ENCODE measurements around the gene MRPL43.

The MRPL43 gene

DNA sequence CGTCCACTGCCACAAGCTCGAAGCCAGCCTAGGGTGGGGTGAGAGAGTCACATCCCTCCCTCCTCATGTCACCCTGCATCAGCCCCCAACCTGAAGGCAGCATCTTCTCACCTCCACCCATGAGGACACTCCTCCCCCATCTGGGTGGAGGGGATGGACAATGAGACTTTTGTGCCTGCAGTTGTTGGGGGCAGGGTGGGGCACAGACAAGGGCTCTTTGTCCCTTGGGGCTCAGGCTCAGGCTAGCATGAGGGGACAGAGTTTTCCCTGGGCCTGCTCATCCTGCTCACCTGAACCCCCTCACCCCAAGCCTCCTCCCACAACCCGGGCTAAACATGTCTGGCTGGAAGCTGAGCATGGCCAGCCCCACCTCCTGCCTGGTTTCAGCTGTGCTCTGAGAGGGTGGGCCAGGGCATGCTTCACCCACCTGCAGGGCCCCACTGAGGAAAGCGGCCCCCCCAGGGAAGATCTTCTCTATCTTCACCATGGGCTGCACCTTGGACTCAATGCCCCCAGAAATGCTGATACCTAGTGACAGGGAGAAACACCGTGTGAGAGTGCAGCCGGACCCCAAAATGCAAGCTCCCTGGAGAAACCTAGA lies 21.6 kb upstream of the MRPL43 start:
- no peaks in the 10 kb centered on the region for H4K20me1 ChIP-seq (ENCODE audit: low read depth, low read length)
- no peaks in the 10 kb centered on the region for H3K9me2 ChIP-seq (replicated peaks; ENCODE audit: insufficient read depth, low read length)
- no peak overlapping the region for H3K27ac ChIP-seq (ENCODE audit: low read depth, low read length)
- no peak overlapping the region for H3K4me3 ChIP-seq (ENCODE audit: insufficient read depth, low read length, poor library complexity, severe bottlenecking)
- no peak overlapping the region for H3K4me2 ChIP-seq (ENCODE audit: low read depth, low read length, poor library complexity, severe bottlenecking)
- H3K36me3 ChIP-seq (ENCODE audit: low read length), result no peaks in the 10 kb centered on the region
- TF ChIP-seq EZH2phosphoT487 (conservative IDR thresholded peaks at IDR 0.05; ENCODE audit: low read length) (no peak), CTCF (IDR thresholded peaks at IDR 0.05; ENCODE audit: insufficient read depth, low read length, poor library complexity, severe bottlenecking) (no peak)
- H2AFZ ChIP-seq (ENCODE audit: low read depth, low read length, severe bottlenecking), result no peak overlapping the region
- H3K79me2 ChIP-seq (ENCODE audit: insufficient read depth, low read length), result no peaks in the 10 kb centered on the region
- no peaks in the 10 kb centered on the region for H3K27me3 ChIP-seq (ENCODE audit: low read length)
- no peaks in the 10 kb centered on the region for H3K9me3 ChIP-seq (ENCODE audit: insufficient read depth, low read length)
- H3K9ac ChIP-seq (ENCODE audit: low read length), result no peak overlapping the region
- H3F3A ChIP-seq (ENCODE audit: insufficient read depth), result no peaks in the 10 kb centered on the region

GRCh38 chr10:101007915-101008822 lies 20.9 kb upstream of the MRPL43 start:
- H3K4me2 ChIP-seq (ENCODE audit: low read depth, low read length, poor library complexity, severe bottlenecking), result no peak overlapping the region
- no peak overlapping the region for H3K9ac ChIP-seq (ENCODE audit: low read length)
- H3K36me3 ChIP-seq (ENCODE audit: low read length), result no peaks in the 10 kb centered on the region
- H3K9me2 ChIP-seq (replicated peaks; ENCODE audit: insufficient read depth, low read length), result no peaks in the 10 kb centered on the region
- H4K20me1 ChIP-seq (ENCODE audit: low read depth, low read length), result no peaks in the 10 kb centered on the region
- H3K27ac ChIP-seq (ENCODE audit: low read depth, low read length), result no peak overlapping the region
- H3K27me3 ChIP-seq (ENCODE audit: low read length), result no peaks in the 10 kb centered on the region
- H3K79me2 ChIP-seq (ENCODE audit: insufficient read depth, low read length), result no peaks in the 10 kb centered on the region
- TF ChIP-seq CTCF (IDR thresholded peaks at IDR 0.05; ENCODE audit: insufficient read depth, low read length, poor library complexity, severe bottlenecking) (no peak), EZH2phosphoT487 (conservative IDR thresholded peaks at IDR 0.05; ENCODE audit: low read length) (no peak)
- no peak overlapping the region for H3K4me3 ChIP-seq (ENCODE audit: insufficient read depth, low read length, poor library complexity, severe bottlenecking)
- H3K9me3 ChIP-seq (ENCODE audit: insufficient read depth, low read length), result no peaks in the 10 kb centered on the region
- no peak overlapping the region for H2AFZ ChIP-seq (ENCODE audit: low read depth, low read length, severe bottlenecking)
- no peaks in the 10 kb centered on the region for H3F3A ChIP-seq (ENCODE audit: insufficient read depth)

DNA sequence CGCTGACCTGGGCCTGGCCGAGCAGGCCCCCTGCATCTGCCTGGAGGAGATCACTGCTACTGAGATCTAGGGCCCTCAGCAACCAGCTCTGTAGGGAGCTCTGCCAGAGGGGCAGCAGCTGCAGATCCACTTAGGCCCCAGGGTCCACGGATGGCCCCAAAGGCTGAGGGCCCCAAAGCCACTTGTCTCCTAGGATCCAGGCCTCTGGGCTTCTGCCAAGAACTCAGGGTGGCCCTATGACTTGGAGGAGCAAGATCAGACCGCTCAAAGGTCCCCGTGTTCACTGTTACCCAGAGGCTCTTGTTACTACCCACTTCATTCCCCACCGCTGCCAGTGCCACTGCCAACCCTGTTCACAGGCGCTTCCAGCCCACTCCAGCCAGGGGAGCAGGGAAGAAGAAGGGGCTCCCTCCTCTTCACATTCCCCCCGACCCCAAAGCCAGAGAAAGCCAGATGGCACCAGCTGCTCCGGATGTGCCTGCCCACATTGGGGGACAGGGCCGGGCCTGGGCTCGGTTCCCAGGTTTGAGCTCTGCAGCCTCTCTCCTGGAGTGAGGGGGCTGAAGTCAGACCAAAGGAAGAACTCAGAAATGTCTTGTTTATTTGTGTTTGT lies 19.9 kb upstream of the MRPL43 start:
- no peaks in the 10 kb centered on the region for H3F3A ChIP-seq (ENCODE audit: insufficient read depth)
- no peaks in the 10 kb centered on the region for H3K27me3 ChIP-seq (ENCODE audit: low read length)
- no peaks in the 10 kb centered on the region for H3K79me2 ChIP-seq (ENCODE audit: insufficient read depth, low read length)
- H3K4me2 ChIP-seq (ENCODE audit: low read depth, low read length, poor library complexity, severe bottlenecking), result no peak overlapping the region
- no peaks in the 10 kb centered on the region for H3K9me3 ChIP-seq (ENCODE audit: insufficient read depth, low read length)
- no peak overlapping the region for H3K27ac ChIP-seq (ENCODE audit: low read depth, low read length)
- no peaks in the 10 kb centered on the region for H3K36me3 ChIP-seq (ENCODE audit: low read length)
- TF ChIP-seq EZH2phosphoT487 (conservative IDR thresholded peaks at IDR 0.05; ENCODE audit: low read length) (no peak), CTCF (IDR thresholded peaks at IDR 0.05; ENCODE audit: insufficient read depth, low read length, poor library complexity, severe bottlenecking) (no peak)
- H3K9me2 ChIP-seq (replicated peaks; ENCODE audit: insufficient read depth, low read length), result no peaks in the 10 kb centered on the region
- H3K4me3 ChIP-seq (ENCODE audit: insufficient read depth, low read length, poor library complexity, severe bottlenecking), result no peak overlapping the region
- H3K9ac ChIP-seq (ENCODE audit: low read length), result no peak overlapping the region
- no peaks in the 10 kb centered on the region for H4K20me1 ChIP-seq (ENCODE audit: low read depth, low read length)
- H2AFZ ChIP-seq (ENCODE audit: low read depth, low read length, severe bottlenecking), result no peak overlapping the region
